ENCODE data around the gene TAS2R46.

GRCh38 chr12:11026118-11026517 lies 36.0 kb downstream of the TAS2R46 start:
- no peak for TF ChIP-seq CTCF (IDR thresholded peaks at IDR 0.05)
- TF ChIP-seq EZH2 (IDR thresholded peaks at IDR 0.05; ENCODE audit: borderline replicate concordance, insufficient read depth, low read depth, low read length, poor library complexity, severe bottlenecking), result no peak
